Measurements from ENCODE around the gene ABCA1. TPM values are rescaled to one million over a fixed set of nuclear protein-coding genes. Genes with fewer than 3 reads are reported as not detected.

The ABCA1 gene
- total RNA-seq, 2 donors from 2014 or later: 7.9 to 19.2 TPM

DNA sequence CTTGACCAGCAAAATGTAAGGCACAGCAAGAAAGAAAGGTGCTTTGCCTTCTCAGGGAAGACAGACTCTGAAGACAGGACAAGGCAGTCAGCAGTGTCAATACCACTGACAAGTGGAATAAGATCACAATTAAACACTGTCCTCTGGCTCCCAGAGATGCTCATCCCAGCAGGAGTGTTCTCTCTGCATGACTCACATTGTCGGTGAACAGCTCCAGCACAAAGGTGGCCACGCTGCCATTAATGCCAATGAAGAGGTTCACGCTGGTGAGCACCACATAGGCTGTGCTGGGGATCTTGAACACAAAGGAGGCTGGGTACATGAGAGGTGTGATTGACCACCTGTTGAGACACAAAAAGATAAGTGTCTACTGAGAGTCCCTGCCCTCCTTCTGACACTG lies 132.1 kb downstream of the ABCA1 start:
- no peak overlapping the region for H3K27ac ChIP-seq
- no peaks in the 10 kb centered on the region for H3K9me3 ChIP-seq
- H3K36me3 ChIP-seq: peaks cover 89% of the 10 kb centered on the region
- no peaks in the 10 kb centered on the region for H3K4me1 ChIP-seq
- TF ChIP-seq CTCF (IDR thresholded peaks at IDR 0.05): no peak
- H3K4me3 ChIP-seq: no peak overlapping the region
- no peaks in the 10 kb centered on the region for H3K27me3 ChIP-seq
- no peak for DNase-seq (ENCODE audit: low spot score)

DNA sequence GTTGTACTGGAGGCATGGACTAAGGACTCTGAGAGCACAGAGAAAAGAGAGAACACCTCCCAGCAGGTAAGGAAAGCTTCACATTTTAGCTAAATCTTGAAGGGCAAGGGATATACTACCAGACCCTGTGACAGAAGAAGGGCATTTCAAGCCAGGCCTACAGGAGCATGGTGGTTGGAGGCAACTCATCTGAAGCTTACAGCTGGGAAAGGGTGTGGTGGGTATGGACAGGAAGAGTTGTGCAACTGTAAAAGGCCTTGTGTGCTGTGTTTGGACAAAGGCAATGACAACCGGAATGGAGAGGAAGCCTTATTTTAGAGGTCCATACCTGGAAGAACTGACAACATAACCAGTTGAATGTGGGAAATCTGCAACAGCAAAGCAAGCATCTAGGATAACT lies 132.9 kb downstream of the ABCA1 start:
- Histone ChIP-seq H3K4me1 (no peaks in the 10 kb centered on the region), H3K4me3 (no peak overlapping the region), H3K9me3 (no peaks in the 10 kb centered on the region), H3K36me3 (peaks cover 88% of the 10 kb centered on the region), H3K27me3 (no peaks in the 10 kb centered on the region), H3K27ac (no peak overlapping the region)
- TF ChIP-seq CTCF (IDR thresholded peaks at IDR 0.05): no peak
- DNase-seq (ENCODE audit: low spot score): no peak

DNA sequence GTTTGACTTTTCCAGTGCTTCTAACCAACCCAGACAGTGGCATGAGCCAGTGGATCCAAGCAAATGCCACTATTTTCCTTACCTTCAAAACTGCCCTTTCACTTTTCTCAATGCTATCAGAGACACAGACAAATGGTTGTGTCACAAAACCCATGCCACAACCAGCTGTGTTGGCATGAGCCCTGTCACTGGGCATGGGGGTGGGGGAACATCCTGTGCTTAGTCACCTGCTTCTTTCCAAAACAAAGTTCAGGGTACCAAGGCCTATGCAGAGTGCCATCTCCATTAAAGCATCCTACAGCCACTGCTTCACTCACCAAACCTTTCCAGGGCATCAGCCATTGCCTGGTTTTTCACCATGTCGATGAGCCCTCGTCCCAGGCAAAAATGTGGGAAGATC lies 133.9 kb downstream of the ABCA1 start:
- Histone ChIP-seq H3K4me1 (no peaks in the 10 kb centered on the region), H3K27ac (no peak overlapping the region), H3K9me3 (no peaks in the 10 kb centered on the region), H3K36me3 (peaks cover 90% of the 10 kb centered on the region), H3K4me3 (no peak overlapping the region), H3K27me3 (no peaks in the 10 kb centered on the region)
- TF ChIP-seq CTCF (IDR thresholded peaks at IDR 0.05): no peak
- DNase-seq (ENCODE audit: low spot score): no peak

GRCh38 chr9:104788251-104788650 lies 139.7 kb downstream of the ABCA1 start:
- no peaks in the 10 kb centered on the region for H3K4me1 ChIP-seq
- H3K27ac ChIP-seq: no peak overlapping the region
- H3K9me3 ChIP-seq: no peaks in the 10 kb centered on the region
- TF ChIP-seq CTCF (IDR thresholded peaks at IDR 0.05): no peak
- peaks cover 98% of the 10 kb centered on the region for H3K36me3 ChIP-seq
- H3K27me3 ChIP-seq: no peaks in the 10 kb centered on the region
- no peak for DNase-seq (ENCODE audit: low spot score)
- H3K4me3 ChIP-seq: no peak overlapping the region

DNA sequence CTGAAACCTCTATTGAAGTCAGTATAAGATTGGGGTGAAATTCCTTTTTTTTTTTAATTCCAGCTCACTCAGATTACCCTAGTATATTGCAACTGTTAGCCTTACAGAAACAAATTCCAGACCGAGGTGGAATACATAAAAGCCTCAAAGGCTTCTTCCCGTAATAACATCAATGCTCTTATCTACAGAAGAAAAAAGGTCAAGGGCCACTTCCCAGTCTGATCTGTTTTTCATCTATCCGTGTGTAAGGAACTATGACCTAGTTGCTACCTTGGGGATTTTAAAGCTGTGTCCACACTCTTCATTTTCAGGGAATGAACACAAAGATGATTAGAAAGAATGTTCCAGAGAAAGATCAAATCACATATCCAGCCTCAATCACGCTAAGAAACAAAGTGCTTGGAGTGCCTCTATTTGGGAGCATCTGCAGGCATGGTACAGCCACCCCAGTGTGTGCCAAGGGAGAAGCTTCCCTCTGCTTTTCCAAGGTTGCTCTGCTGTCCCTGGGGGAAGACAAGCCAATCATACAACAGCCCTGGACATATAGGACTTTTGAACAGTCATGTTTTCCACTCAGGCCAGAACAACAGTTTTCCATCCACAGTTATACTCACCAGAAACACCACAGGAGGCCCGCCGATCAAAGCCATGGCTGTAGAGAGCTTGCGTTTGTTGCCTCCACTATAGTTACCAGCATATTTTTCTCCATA lies 140.5 kb downstream of the ABCA1 start:
- no peak overlapping the region for H3K4me3 ChIP-seq
- no peaks in the 10 kb centered on the region for H3K27me3 ChIP-seq
- DNase-seq (ENCODE audit: low spot score): no peak
- H3K9me3 ChIP-seq: no peaks in the 10 kb centered on the region
- no peak overlapping the region for H3K27ac ChIP-seq
- TF ChIP-seq CTCF (IDR thresholded peaks at IDR 0.05): no peak
- H3K4me1 ChIP-seq: no peaks in the 10 kb centered on the region
- H3K36me3 ChIP-seq: peaks cover 92% of the 10 kb centered on the region

DNA sequence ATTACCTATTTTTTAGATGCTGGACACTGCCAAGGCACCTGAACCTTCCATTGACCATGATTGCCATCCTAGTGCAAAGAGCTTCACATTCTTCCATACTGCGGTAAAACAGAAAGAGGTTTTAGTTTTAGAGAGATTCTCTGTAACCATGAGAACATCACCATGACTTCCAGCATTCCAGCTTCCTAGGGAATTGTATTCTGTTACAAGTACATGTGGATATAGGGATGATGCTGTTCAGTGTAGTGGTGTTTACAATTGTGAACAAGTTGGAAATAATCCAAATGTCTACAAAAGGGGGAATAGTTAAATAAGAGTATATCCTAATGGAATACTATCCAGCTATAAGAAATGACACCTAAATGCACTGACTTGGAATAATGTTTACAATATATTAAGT lies 141.7 kb downstream of the ABCA1 start:
- Histone ChIP-seq H3K4me3 (no peak overlapping the region), H3K36me3 (peaks cover 80% of the 10 kb centered on the region), H3K27me3 (no peaks in the 10 kb centered on the region), H3K9me3 (no peaks in the 10 kb centered on the region), H3K27ac (no peak overlapping the region), H3K4me1 (no peaks in the 10 kb centered on the region)
- no peak for DNase-seq (ENCODE audit: low spot score)
- no peak for TF ChIP-seq CTCF (IDR thresholded peaks at IDR 0.05)
